Effector memory CD8-positive, alpha-beta T cell (primary cell): ENCODE measurements around the gene IMMP1L.
A peak's percentile ranks its signal among the peaks of the same experiment; 100 is the strongest.

ENCODE experiments used
- ATAC-seq: fragments of 150-1000 bp; cut with Tn5 transposase; replicated peaks from 2 replicates; pipeline ENCODE4 v1.10.0; 2021; ENCODE audit warnings: mild to moderate bottlenecking, moderate library complexity
- DNase-seq, 3 experiments: peaks; one replicate each; pipeline ENCODE4 v3.0.0; 2021
- H3K27ac Mint-ChIP-seq, 2 donors: one replicate each; pipeline ENCODE4 v1.8.0; 2022; ENCODE audit warnings: mild to moderate bottlenecking in 2 of 2, mixed read lengths in 2 of 2, moderate library complexity in 2 of 2
- H3K27me3 Mint-ChIP-seq, 2 donors: one replicate each; pipeline ENCODE4 v1.8.0; 2022; ENCODE audit warnings: mixed read lengths in 2 of 2
- H3K36me3 Mint-ChIP-seq: one replicate; pipeline ENCODE4 v1.8.0; 2022; ENCODE audit warnings: mild to moderate bottlenecking, moderate library complexity, mixed read lengths; ENCODE audit not compliant: insufficient read depth
- H3K4me1 Mint-ChIP-seq, 2 donors: one replicate each; pipeline ENCODE4 v1.8.0; 2022; ENCODE audit warnings: low read depth in 2 of 2, mixed read lengths in 2 of 2
- H3K4me3 Mint-ChIP-seq, 2 donors: one replicate each; pipeline ENCODE4 v1.8.0; 2022; ENCODE audit warnings: mild to moderate bottlenecking in 2 of 2, mixed read lengths in 2 of 2, moderate library complexity in 2 of 2
- H3K9me3 Mint-ChIP-seq, 2 donors: one replicate each; pipeline ENCODE4 v1.8.0; 2022; ENCODE audit warnings: mixed read lengths in 2 of 2

The IMMP1L gene

GRCh38 chr11:31445621-31446020 is 63.8 kb downstream of the IMMP1L start:
- Mint-ChIP-seq H3K27me3 (no peaks in the 10 kb centered on the region), H3K4me3 (no peak overlapping the region), H3K4me1 (peaks cover 5 to 11% of the 10 kb centered on the region in 2 donors), H3K27ac (no peak overlapping the region), H3K9me3 (no peaks in the 10 kb centered on the region), H3K36me3 (peaks cover 3% of the 10 kb centered on the region)
- no peak for ATAC-seq
- no peak for DNase-seq

- H3K9me3 Mint-ChIP-seq: no peaks in the 10 kb centered on the region
- H3K4me3 Mint-ChIP-seq: no peak overlapping the region
- H3K27ac Mint-ChIP-seq: no peak overlapping the region
- no peaks in the 10 kb centered on the region for H3K27me3 Mint-ChIP-seq
- H3K36me3 Mint-ChIP-seq: peaks cover 3% of the 10 kb centered on the region
- no peak for ATAC-seq
- no peak for DNase-seq
- peaks cover 2 to 8% of the 10 kb centered on the region in 2 donors for H3K4me1 Mint-ChIP-seq
These were observed 65.6 kb downstream of the IMMP1L start for GRCh38 chr11:31443802-31444201.

- Mint-ChIP-seq H3K36me3 (no peaks in the 10 kb centered on the region), H3K9me3 (no peaks in the 10 kb centered on the region), H3K27ac (no peak overlapping the region), H3K27me3 (no peaks in the 10 kb centered on the region), H3K4me3 (no peak overlapping the region), H3K4me1 (peaks cover 2 to 8% of the 10 kb centered on the region in 2 donors)
- DNase-seq: no peak
- ATAC-seq: no peak
These were observed 67.3 kb downstream of the IMMP1L start for GRCh38 chr11:31442086-31442485.

DNA sequence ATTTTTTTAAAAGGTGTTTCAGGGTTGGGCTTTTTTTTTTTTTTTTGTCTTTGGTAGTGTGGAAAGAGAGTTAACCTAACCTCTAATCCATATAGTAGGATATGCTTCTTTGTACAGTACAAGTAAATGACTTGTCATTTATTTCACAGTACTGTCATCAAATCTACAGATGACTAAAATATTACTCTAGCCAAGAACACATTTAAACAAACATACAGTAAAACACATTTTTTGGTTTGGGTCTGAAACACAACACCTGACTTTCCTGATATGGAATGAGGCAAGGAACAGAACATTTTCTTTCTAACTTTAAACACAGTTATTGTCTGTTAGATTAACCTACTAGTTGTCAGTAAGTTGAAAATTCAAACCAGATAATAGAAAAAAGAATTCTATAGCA is 68.1 kb downstream of the IMMP1L start:
- ATAC-seq: no peak
- H3K4me1 Mint-ChIP-seq: peaks cover 0 to 8% of the 10 kb centered on the region in 2 donors
- H3K27ac Mint-ChIP-seq: no peak overlapping the region
- H3K36me3 Mint-ChIP-seq: no peaks in the 10 kb centered on the region
- no peaks in the 10 kb centered on the region for H3K27me3 Mint-ChIP-seq
- no peak for DNase-seq
- H3K4me3 Mint-ChIP-seq: no peak overlapping the region
- H3K9me3 Mint-ChIP-seq: no peaks in the 10 kb centered on the region

- no peaks in the 10 kb centered on the region for H3K4me1 Mint-ChIP-seq
- H3K27ac Mint-ChIP-seq: no peak overlapping the region
- no peaks in the 10 kb centered on the region for H3K9me3 Mint-ChIP-seq
- no peaks in the 10 kb centered on the region for H3K36me3 Mint-ChIP-seq
- H3K27me3 Mint-ChIP-seq: no peaks in the 10 kb centered on the region
- no peak overlapping the region for H3K4me3 Mint-ChIP-seq
- DNase-seq (no peak), ATAC-seq (no peak)
These were observed 71.5 kb downstream of the IMMP1L start for GRCh38 chr11:31437742-31438435.

DNA sequence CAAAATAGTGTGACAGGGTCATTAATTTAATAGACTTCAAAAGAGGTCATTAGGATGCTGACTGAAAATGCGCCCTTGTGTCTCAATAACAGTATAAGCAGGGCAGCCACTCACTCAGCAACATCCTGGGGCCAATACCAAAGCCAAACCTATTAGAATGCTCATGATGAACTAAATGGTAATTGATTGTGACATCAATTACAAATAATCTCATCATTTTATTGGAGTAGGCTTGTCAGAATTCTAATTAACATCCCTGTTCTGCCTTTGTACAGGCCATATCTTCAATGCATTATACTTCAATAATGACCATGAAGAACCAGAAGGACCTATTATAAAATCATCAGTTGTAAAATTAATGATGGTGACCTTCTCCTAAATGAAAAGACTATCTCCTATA is 75.6 kb downstream of the IMMP1L start:
- H3K36me3 Mint-ChIP-seq: no peaks in the 10 kb centered on the region
- H3K27me3 Mint-ChIP-seq: no peaks in the 10 kb centered on the region
- no peak overlapping the region for H3K4me3 Mint-ChIP-seq
- no peak for DNase-seq
- no peak overlapping the region for H3K27ac Mint-ChIP-seq
- ATAC-seq: no peak
- H3K9me3 Mint-ChIP-seq: no peaks in the 10 kb centered on the region
- H3K4me1 Mint-ChIP-seq: no peaks in the 10 kb centered on the region

GRCh38 chr11:31424652-31425051 is 84.8 kb downstream of the IMMP1L start:
- ATAC-seq (no peak), DNase-seq (no peak)
- H3K4me3 Mint-ChIP-seq: no peak overlapping the region
- no peak overlapping the region for H3K27ac Mint-ChIP-seq
- no peaks in the 10 kb centered on the region for H3K27me3 Mint-ChIP-seq
- peaks cover 8% of the 10 kb centered on the region for H3K36me3 Mint-ChIP-seq
- H3K4me1 Mint-ChIP-seq: peaks cover 0 to 3% of the 10 kb centered on the region in 2 donors
- H3K9me3 Mint-ChIP-seq: no peaks in the 10 kb centered on the region

GRCh38 chr11:31422703-31423102 is 86.7 kb downstream of the IMMP1L start:
- H3K27me3 Mint-ChIP-seq: no peaks in the 10 kb centered on the region
- ATAC-seq: no peak
- no peaks in the 10 kb centered on the region for H3K4me1 Mint-ChIP-seq

GRCh38 chr11:31421820-31422219 is 87.6 kb downstream of the IMMP1L start:
- DNase-seq (no peak), ATAC-seq (no peak)
- H3K9me3 Mint-ChIP-seq: no peaks in the 10 kb centered on the region
- peaks cover 3% of the 10 kb centered on the region for H3K36me3 Mint-ChIP-seq
- no peaks in the 10 kb centered on the region for H3K27me3 Mint-ChIP-seq
- H3K4me1 Mint-ChIP-seq: no peaks in the 10 kb centered on the region
- no peak overlapping the region for H3K4me3 Mint-ChIP-seq
- peak overlapping the region in 1 of 2 donors; percentile 64 for H3K27ac Mint-ChIP-seq

More at GRCh38 chr11:31422703-31423102, 86.7 kb downstream of the IMMP1L start:
- Mint-ChIP-seq H3K36me3 (peaks cover 8% of the 10 kb centered on the region), H3K9me3 (no peaks in the 10 kb centered on the region), H3K27ac (no peak overlapping the region), H3K4me3 (no peak overlapping the region)
- no peak for DNase-seq

GRCh38 chr11:31419669-31420068 is 89.8 kb downstream of the IMMP1L start:
- DNase-seq: no peak
- ATAC-seq: no peak
- Mint-ChIP-seq H3K27ac (no peak overlapping the region), H3K27me3 (no peaks in the 10 kb centered on the region), H3K4me3 (no peak overlapping the region), H3K36me3 (peaks cover 3% of the 10 kb centered on the region), H3K4me1 (no peaks in the 10 kb centered on the region), H3K9me3 (no peaks in the 10 kb centered on the region)

GRCh38 chr11:31419138-31419537 is 90.3 kb downstream of the IMMP1L start:
- Mint-ChIP-seq H3K36me3 (peaks cover 3% of the 10 kb centered on the region), H3K27ac (no peak overlapping the region), H3K9me3 (no peaks in the 10 kb centered on the region), H3K4me3 (no peak overlapping the region), H3K4me1 (no peaks in the 10 kb centered on the region), H3K27me3 (no peaks in the 10 kb centered on the region)
- ATAC-seq (no peak), DNase-seq (no peak)

GRCh38 chr11:31417816-31418215 is 91.6 kb downstream of the IMMP1L start:
- H3K36me3 Mint-ChIP-seq: peaks cover 2% of the 10 kb centered on the region
- H3K4me1 Mint-ChIP-seq: no peaks in the 10 kb centered on the region
- no peak overlapping the region for H3K4me3 Mint-ChIP-seq
- H3K27ac Mint-ChIP-seq: no peak overlapping the region
- no peak for ATAC-seq
- no peak for DNase-seq
- no peaks in the 10 kb centered on the region for H3K9me3 Mint-ChIP-seq
- no peaks in the 10 kb centered on the region for H3K27me3 Mint-ChIP-seq

DNA sequence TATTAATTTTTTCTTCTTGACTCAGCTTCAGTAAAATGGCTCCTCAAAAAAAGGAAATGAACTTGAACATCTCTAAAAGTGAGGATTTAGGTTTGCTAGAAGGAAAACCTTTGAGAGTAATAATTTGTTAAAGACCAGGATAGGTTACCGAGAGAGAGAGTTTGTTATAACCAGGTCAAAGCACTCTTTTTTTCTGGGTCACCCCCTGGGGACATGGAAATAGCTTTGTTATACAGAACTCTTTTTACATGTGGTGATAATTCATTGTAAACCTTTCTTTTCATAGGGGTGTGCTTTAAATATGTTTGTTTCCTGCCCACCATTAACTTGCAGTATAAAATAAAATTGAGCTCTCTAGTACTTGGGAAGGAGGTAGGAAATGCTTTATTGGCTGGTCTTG is 92.1 kb downstream of the IMMP1L start:
- H3K4me3 Mint-ChIP-seq: no peak overlapping the region
- H3K27ac Mint-ChIP-seq: no peak overlapping the region
- H3K9me3 Mint-ChIP-seq: no peaks in the 10 kb centered on the region
- no peaks in the 10 kb centered on the region for H3K36me3 Mint-ChIP-seq
- H3K27me3 Mint-ChIP-seq: no peaks in the 10 kb centered on the region
- ATAC-seq (no peak), DNase-seq (no peak)
- H3K4me1 Mint-ChIP-seq: peaks cover 0 to 2% of the 10 kb centered on the region in 2 donors

DNA sequence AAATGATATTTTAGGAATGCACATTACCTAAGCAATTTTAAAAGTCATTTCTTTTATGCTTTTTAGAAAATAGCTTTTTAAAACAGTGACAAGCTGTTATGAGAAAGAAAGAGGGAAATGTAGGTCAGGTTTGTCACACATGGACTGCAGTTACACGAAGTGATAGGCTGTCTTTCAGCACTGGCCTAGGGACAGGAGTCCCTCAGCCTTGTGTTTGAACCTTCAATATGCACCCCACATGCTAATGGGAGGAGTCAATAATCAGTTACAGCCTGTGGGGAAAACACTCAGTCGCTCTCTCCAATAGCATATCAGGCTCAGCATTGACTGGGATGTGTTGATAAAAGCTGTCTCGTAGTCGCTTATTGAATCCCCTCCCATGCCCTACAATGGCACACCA is 94.0 kb downstream of the IMMP1L start:
- Mint-ChIP-seq H3K36me3 (no peaks in the 10 kb centered on the region), H3K27ac (no peak overlapping the region), H3K4me3 (no peak overlapping the region), H3K4me1 (peaks cover 0 to 2% of the 10 kb centered on the region in 2 donors), H3K9me3 (no peaks in the 10 kb centered on the region), H3K27me3 (no peaks in the 10 kb centered on the region)
- ATAC-seq (no peak), DNase-seq (no peak)
